22Rv1 (cell line): Measurements from ENCODE around the gene MAP3K21.
A peak's percentile ranks its signal among the peaks of the same experiment; 100 is the strongest.

ENCODE experiments used
- H3K27ac ChIP-seq: fragments of 450-650 bp; 2 replicates; pipeline ENCODE4 v1.5.1; 2017
- CTCF ChIP-seq: fragments of 450-650 bp; IDR thresholded peaks from 2 replicates; pipeline ENCODE4 v1.5.1; 2017; ENCODE audit warnings: mild to moderate bottlenecking
- ZFX ChIP-seq: fragments of 450-650 bp; IDR thresholded peaks from 2 replicates; pipeline ENCODE4 v1.6.1; 2017; ENCODE audit warnings: antibody characterized with exemption, borderline replicate concordance

Gene MAP3K21

GRCh38 chr1:233313434-233314155 is 13.9 kb upstream of the MAP3K21 start:
- H3K27ac ChIP-seq: no peak overlapping the region
- TF ChIP-seq CTCF (no peak), ZFX (no peak)

GRCh38 chr1:233315718-233316301 is 11.7 kb upstream of the MAP3K21 start:
- TF ChIP-seq ZFX (no peak), CTCF (no peak)
- no peak overlapping the region for H3K27ac ChIP-seq

GRCh38 chr1:233316473-233316872 is 11.1 kb upstream of the MAP3K21 start:
- TF ChIP-seq CTCF: no peak
- TF ChIP-seq ZFX: no peak

GRCh38 chr1:233319272-233319671 is 8.3 kb upstream of the MAP3K21 start:
- no peak for TF ChIP-seq ZFX
- TF ChIP-seq CTCF: no peak
- no peak overlapping the region for H3K27ac ChIP-seq

More at GRCh38 chr1:233316473-233316872, 11.1 kb upstream of the MAP3K21 start:
- H3K27ac ChIP-seq: no peak overlapping the region

- no peak overlapping the region for H3K27ac ChIP-seq
- no peak for TF ChIP-seq CTCF
- TF ChIP-seq ZFX: no peak
Measured at GRCh38 chr1:233320023-233320422, 7.5 kb upstream of the MAP3K21 start.

GRCh38 chr1:233323718-233324117 is 3.8 kb upstream of the MAP3K21 start:
- H3K27ac ChIP-seq: no peak overlapping the region
- TF ChIP-seq CTCF (no peak), ZFX (no peak)

GRCh38 chr1:233326319-233326718 is 1.2 kb upstream of the MAP3K21 start:
- H3K27ac ChIP-seq: peak overlapping the region; percentile 22; the same call in 1 of the 2 replicates
- TF ChIP-seq CTCF: no peak
- no peak for TF ChIP-seq ZFX
